Jurkat, Clone E6-1 (cell line): ENCODE measurements around the gene PLCE1.
A peak's percentile ranks its signal among the peaks of the same experiment; 100 is the strongest.

Experiments used
- DNase-seq: peaks from one replicate; pipeline ENCODE4 v3.0.0-alpha.2; 2011; ENCODE audit warnings: low read depth, low spot score
- H3K4me3 ChIP-seq: 2 replicates; pipeline ENCODE4 v1.5.1; 2011; ENCODE audit warnings: mild to moderate bottlenecking, low read length, control low read depth, moderate library complexity

Gene PLCE1

GRCh38 chr10:93992400-93993030 lies 1.2 kb upstream of the PLCE1 start:
- no peak for DNase-seq
- no peak overlapping the region for H3K4me3 ChIP-seq

GRCh38 chr10:93993414-93993781 lies 333 bp upstream of the PLCE1 start:
- no peak for DNase-seq
- H3K4me3 ChIP-seq: no peak overlapping the region

- no peak for DNase-seq
- no peak overlapping the region for H3K4me3 ChIP-seq
Observed at GRCh38 chr10:93994438-93994801, 689 bp downstream of the PLCE1 start.

GRCh38 chr10:93995182-93995581 lies 1.5 kb downstream of the PLCE1 start:
- no peak overlapping the region for H3K4me3 ChIP-seq
- no peak for DNase-seq

GRCh38 chr10:93995598-93996271 lies 2.0 kb downstream of the PLCE1 start:
- DNase-seq: no peak
- no peak overlapping the region for H3K4me3 ChIP-seq

- DNase-seq: no peak
- no peak overlapping the region for H3K4me3 ChIP-seq
Observed at GRCh38 chr10:93996551-93996950, 2.8 kb downstream of the PLCE1 start.

GRCh38 chr10:93997546-93997945 lies 3.8 kb downstream of the PLCE1 start:
- no peak overlapping the region for H3K4me3 ChIP-seq
- DNase-seq: no peak

- DNase-seq: no peak
- no peak overlapping the region for H3K4me3 ChIP-seq
Observed at GRCh38 chr10:93999401-93999851, 5.7 kb downstream of the PLCE1 start.

GRCh38 chr10:94000638-94001415 lies 7.1 kb downstream of the PLCE1 start:
- no peak for DNase-seq
- no peak overlapping the region for H3K4me3 ChIP-seq

GRCh38 chr10:94001416-94001810 lies 7.7 kb downstream of the PLCE1 start:
- no peak for DNase-seq
- H3K4me3 ChIP-seq: no peak overlapping the region

GRCh38 chr10:94002156-94002555 lies 8.4 kb downstream of the PLCE1 start:
- no peak overlapping the region for H3K4me3 ChIP-seq
- no peak for DNase-seq

GRCh38 chr10:94003488-94003887 lies 9.8 kb downstream of the PLCE1 start:
- no peak for DNase-seq

GRCh38 chr10:94005050-94005449 lies 11.3 kb downstream of the PLCE1 start:
- no peak overlapping the region for H3K4me3 ChIP-seq
- DNase-seq: no peak

More at GRCh38 chr10:94003488-94003887, 9.8 kb downstream of the PLCE1 start:
- no peak overlapping the region for H3K4me3 ChIP-seq

- H3K4me3 ChIP-seq: no peak overlapping the region
- no peak for DNase-seq
Observed at GRCh38 chr10:94006591-94007550, 13.1 kb downstream of the PLCE1 start.

GRCh38 chr10:94008526-94008925 lies 14.8 kb downstream of the PLCE1 start:
- no peak for DNase-seq
- H3K4me3 ChIP-seq: no peak overlapping the region

- no peak overlapping the region for H3K4me3 ChIP-seq
- peak; percentile 50 for DNase-seq
Observed at GRCh38 chr10:94010116-94010515, 16.4 kb downstream of the PLCE1 start.

GRCh38 chr10:94010886-94011285 lies 17.2 kb downstream of the PLCE1 start:
- no peak for DNase-seq
- H3K4me3 ChIP-seq: no peak overlapping the region

- H3K4me3 ChIP-seq: no peak overlapping the region
- DNase-seq: no peak
Observed at GRCh38 chr10:94011296-94011695, 17.6 kb downstream of the PLCE1 start.

GRCh38 chr10:94012834-94013233 lies 19.1 kb downstream of the PLCE1 start:
- DNase-seq: no peak
- H3K4me3 ChIP-seq: no peak overlapping the region
